H1 (cell line): ENCODE results near the gene MBP. TPM values are rescaled to one million over a fixed set of nuclear protein-coding genes. Genes with fewer than 3 reads are reported as not detected.

Experiments
- CTCF ChIA-PET: fragments of 300-600 bp; sonication (Branson Sonifier 250); formaldehyde crosslinking; loops from one replicate; lab custom pipeline; 2021; ENCODE audit not compliant: partially characterized antibody; lab: Charles Lee
- POLR2A ChIA-PET: fragments of 300-600 bp; sonication (Branson Sonifier 250); formaldehyde crosslinking; loops from one replicate; lab custom pipeline; 2021; ENCODE audit warnings: inconsistent platforms; ENCODE audit not compliant: partially characterized antibody; lab: Charles Lee
- DNase-seq, 2 experiments: peaks; one replicate each; pipeline versions ENCODE4 v3.0.0 to v3.0.0-alpha.2; 2010 to 2022; ENCODE audit warnings: low spot score in 2 of 2, low read depth in 1 of 2, mixed read lengths in 1 of 2
- FAIRE-seq: peaks from 2 replicates; lab custom pipeline; 2011; peaks lifted over from hg19 to GRCh38; lab: Jason Lieb, UNC
- H2AFZ ChIP-seq: 2 replicates; pipeline ENCODE4 v1.8.1; 2012; ENCODE audit warnings: low read length, inconsistent platforms
- H2AK5ac ChIP-seq: 2 replicates; pipeline ENCODE4 v1.6.1; 2013; ENCODE audit warnings: low read depth, low read length
- H2BK120ac ChIP-seq: replicated peaks from 2 replicates; pipeline ENCODE3; 2013; ENCODE audit warnings: low read depth, low read length, inconsistent platforms
- H2BK12ac ChIP-seq: 2 replicates; pipeline ENCODE4 v1.6.1; 2013; ENCODE audit warnings: low read depth, low read length
- H2BK15ac ChIP-seq: 2 replicates; pipeline ENCODE4 v1.6.1; 2013; ENCODE audit warnings: low read length
- H2BK20ac ChIP-seq: 2 replicates; pipeline ENCODE4 v1.6.1; 2013; ENCODE audit warnings: low read length
- H2BK5ac ChIP-seq: 2 replicates; pipeline ENCODE4 v1.6.1; 2013; ENCODE audit warnings: low read depth, low read length
- H3K14ac ChIP-seq: 2 replicates; pipeline ENCODE4 v1.6.1; 2013; ENCODE audit warnings: inconsistent platforms; ENCODE audit not compliant: insufficient read length
- H3K18ac ChIP-seq: 2 replicates; pipeline ENCODE4 v1.6.1; 2013; ENCODE audit warnings: low read length; ENCODE audit errors: extremely low read depth
- H3K23ac ChIP-seq: 2 replicates; pipeline ENCODE4 v1.6.1; 2013; ENCODE audit warnings: inconsistent platforms; ENCODE audit not compliant: insufficient read length
- H3K23me2 ChIP-seq: 2 replicates; pipeline ENCODE4 v1.6.1; 2013; ENCODE audit warnings: low read depth, low read length
- H3K27ac ChIP-seq: 2 replicates; pipeline ENCODE4 v1.6.1; 2011; ENCODE audit warnings: low read depth, low read length, inconsistent platforms
- H3K27me3 ChIP-seq, 4 experiments: replicated peaks in 1 of 4; 1 replicate in 1 of 4; 2 replicates in 3 of 4; pipeline versions ENCODE4 v1.6.1 to v1.8.1; 2011 to 2013; ENCODE audit warnings: low read length in 3 of 4, mild to moderate bottlenecking in 3 of 4, inconsistent platforms in 2 of 4, mixed read lengths in 2 of 4, moderate library complexity in 1 of 4; ENCODE audit not compliant: control insufficient read depth in 3 of 4, insufficient read depth in 3 of 4; ENCODE audit errors: extremely low read depth in 1 of 4
- H3K36me3 ChIP-seq, 4 experiments: 2 replicates each; pipeline versions ENCODE4 v1.6.1 to v1.8.1; 2011 to 2013; ENCODE audit warnings: mild to moderate bottlenecking in 4 of 4, low read length in 3 of 4, moderate library complexity in 2 of 4, control low read depth in 1 of 4, inconsistent platforms in 1 of 4; ENCODE audit not compliant: insufficient read depth in 4 of 4, control insufficient read depth in 2 of 4
- H3K4ac ChIP-seq: replicated peaks from 2 replicates; pipeline ENCODE3; 2013; ENCODE audit warnings: low read length, low read depth, mixed read lengths, inconsistent platforms; ENCODE audit not compliant: insufficient read length
- H3K4me1 ChIP-seq, 4 experiments: replicated peaks in 1 of 4; 1 replicate in 1 of 4; 2 replicates in 3 of 4; pipeline versions ENCODE4 v1.6.1 to v1.8.1; 2011 to 2013; ENCODE audit warnings: low read length in 3 of 4, inconsistent platforms in 2 of 4, mixed read lengths in 1 of 4; ENCODE audit not compliant: insufficient read depth in 4 of 4, control insufficient read depth in 3 of 4
- H3K4me2 ChIP-seq, 2 experiments: 2 replicates each; pipeline versions ENCODE4 v1.6.1 to v1.8.1; 2011 to 2013; ENCODE audit warnings: low read depth in 2 of 2, low read length in 2 of 2, control low read depth in 1 of 2, inconsistent platforms in 1 of 2, mild to moderate bottlenecking in 1 of 2; ENCODE audit not compliant: insufficient read depth in 1 of 2
- H3K4me3 ChIP-seq, 4 experiments: fragments of 200-600, 300-600 bp in 1 of 4; sonication (generic), shearing (Covaris generic), sonication (Bioruptor Twin) in 1 of 4; 2 replicates each; pipeline versions ENCODE4 v1.5.1 to v1.8.1; 2011 to 2016; ENCODE audit warnings: low read length in 4 of 4, low read depth in 3 of 4, control low read depth in 2 of 4, inconsistent platforms in 2 of 4, mild to moderate bottlenecking in 2 of 4, mixed read lengths in 1 of 4, moderate library complexity in 1 of 4; ENCODE audit not compliant: insufficient read depth in 2 of 4; ENCODE audit errors: extremely low read depth in 1 of 4
- H3K56ac ChIP-seq: replicated peaks from 2 replicates; pipeline ENCODE3; 2013; ENCODE audit warnings: low read depth, mild to moderate bottlenecking, mixed read lengths, low read length, inconsistent platforms; ENCODE audit not compliant: insufficient read length
- H3K79me1 ChIP-seq: 2 replicates; pipeline ENCODE4 v1.6.1; 2013; ENCODE audit warnings: low read depth, low read length, control low read depth
- H3K79me2 ChIP-seq, 2 experiments: 2 replicates each; pipeline versions ENCODE4 v1.6.1 to v1.8.1; 2012 to 2013; ENCODE audit warnings: low read length in 2 of 2, mild to moderate bottlenecking in 2 of 2, inconsistent platforms in 1 of 2; ENCODE audit not compliant: insufficient read depth in 2 of 2, control insufficient read depth in 1 of 2
- H3K9ac ChIP-seq, 4 experiments: replicated peaks in 1 of 4; 1 replicate in 1 of 4; 2 replicates in 3 of 4; pipeline versions ENCODE4 v1.6.1 to v1.8.1; 2011 to 2013; ENCODE audit warnings: low read depth in 3 of 4, low read length in 3 of 4, control low read depth in 2 of 4, mild to moderate bottlenecking in 2 of 4, moderate library complexity in 2 of 4, inconsistent platforms in 1 of 4; ENCODE audit errors: extremely low read depth in 1 of 4
- H3K9me3 ChIP-seq, 2 experiments: 2 replicates each; pipeline versions ENCODE4 v1.6.1 to v1.8.1; 2012 to 2013; ENCODE audit warnings: mild to moderate bottlenecking in 2 of 2, moderate library complexity in 2 of 2, control low read depth in 1 of 2, inconsistent platforms in 1 of 2, low read depth in 1 of 2, low read length in 1 of 2, mixed read lengths in 1 of 2; ENCODE audit not compliant: insufficient read depth in 2 of 2
- H4K20me1 ChIP-seq, 2 experiments: replicated peaks in 1 of 2; 2 replicates each; pipeline versions ENCODE3 to v1.8.1; 2011 to 2013; ENCODE audit warnings: inconsistent platforms in 2 of 2, low read length in 2 of 2, mild to moderate bottlenecking in 1 of 2; ENCODE audit not compliant: insufficient read depth in 2 of 2, control insufficient read depth in 1 of 2
- H4K5ac ChIP-seq: 2 replicates; pipeline ENCODE4 v1.6.1; 2013; ENCODE audit warnings: low read length, low read depth, mixed read lengths, inconsistent platforms; ENCODE audit not compliant: insufficient read length
- H4K8ac ChIP-seq: 2 replicates; pipeline ENCODE4 v1.8.0; 2013; ENCODE audit warnings: mild to moderate bottlenecking, moderate library complexity, low read length, inconsistent platforms; ENCODE audit not compliant: insufficient read depth; ENCODE audit errors: extremely low read depth
- H4K91ac ChIP-seq: replicated peaks from 2 replicates; pipeline ENCODE3; 2013; ENCODE audit warnings: low read length, mixed read lengths, inconsistent platforms; ENCODE audit not compliant: insufficient read length
- ASH2L ChIP-seq: fragments of 200-600, 300-600 bp; sonication (generic); IDR thresholded peaks from one replicate; pipeline ENCODE4 v1.7.1; 2017; ENCODE audit warnings: low read length
- ATF2 ChIP-seq: IDR thresholded peaks from 2 replicates; pipeline ENCODE4 v1.6.1; 2012; ENCODE audit warnings: low read length, inconsistent platforms
- BRCA1 ChIP-seq: IDR thresholded peaks from 2 replicates; pipeline ENCODE4 v1.6.1; 2012; ENCODE audit warnings: low read depth, low read length, improper control_type of control experiment
- CBX8 ChIP-seq: fragments of 300-800, 300-1000 bp; sonication (generic); IDR thresholded peaks from 2 replicates; pipeline ENCODE4 v1.7.1; 2016; ENCODE audit warnings: low read depth, low read length, borderline replicate concordance
- EGR1 ChIP-seq: IDR thresholded peaks from 2 replicates; pipeline ENCODE4 v1.6.1; 2011; ENCODE audit warnings: low read depth, low read length, borderline replicate concordance
- EZH2 ChIP-seq: fragments of 200-600 bp; sonication (generic); IDR thresholded peaks from 2 replicates; pipeline ENCODE4 v1.7.1; 2012; ENCODE audit warnings: low read depth, mild to moderate bottlenecking, moderate library complexity, low read length, inconsistent platforms; ENCODE audit not compliant: severe bottlenecking
- HDAC6 ChIP-seq: IDR thresholded peaks from one replicate; pipeline ENCODE4 v1.7.1; 2012; ENCODE audit warnings: low read depth, mild to moderate bottlenecking, inconsistent platforms, low read length, moderate library complexity
- PHF8 ChIP-seq: fragments of 200-600 bp; sonication (generic); conservative IDR thresholded peaks from 2 replicates; pipeline ENCODE4 v1.7.1; 2012; ENCODE audit warnings: low read depth, mild to moderate bottlenecking, inconsistent platforms, low read length, moderate library complexity
- POU5F1 ChIP-seq: IDR thresholded peaks from 2 replicates; pipeline ENCODE4 v1.6.1; 2011; ENCODE audit warnings: low read depth, mild to moderate bottlenecking, low read length, moderate library complexity
- RAD21 ChIP-seq, 2 experiments: IDR thresholded peaks in 1 of 2; conservative IDR thresholded peaks in 1 of 2; 2 replicates each; pipeline ENCODE4 v1.6.1; 2011; ENCODE audit warnings: low read depth in 2 of 2, low read length in 2 of 2, improper control_type of control experiment in 1 of 2, inconsistent platforms in 1 of 2, mild to moderate bottlenecking in 1 of 2, moderate library complexity in 1 of 2
- TAF7 ChIP-seq: optimal IDR thresholded peaks from 2 replicates; pipeline ENCODE3; 2011; ENCODE audit warnings: low read depth, mild to moderate bottlenecking, inconsistent platforms, low read length, moderate library complexity, borderline replicate concordance
- WGBS, 2 experiments: shearing (Covaris generic) in 1 of 2; methylation state at CpG; one replicate each; pipeline versions ENCODE4 v1.1.6 to v1.1.7; 2013 to 2015; ENCODE audit warnings: low lambda C conversion rate in 2 of 2, mixed read lengths in 2 of 2, inconsistent platforms in 1 of 2, low coverage in 1 of 2, missing lambda C conversion rate in 1 of 2; ENCODE audit not compliant: insufficient replicate concordance in 2 of 2, insufficient coverage in 1 of 2, insufficient read length in 1 of 2; ENCODE audit errors: extremely low coverage in 1 of 2, missing lambda C conversion rate in 1 of 2; 5-methylcytosine and 5-hydroxymethylcytosine counted together
- polyA plus RNA-seq, 7 experiments: library from polyadenylated mRNA; depleted of rRNA in 3 of 7; stranded (reverse) in 5 of 7; unstranded in 2 of 7; fragments of >200 nt in 5 of 7; fragments of 200-250 nt in 2 of 7; gene quantifications; 1 replicate in 5 of 7; 2 replicates in 1 of 7; 4 replicates in 1 of 7; pipeline versions ENCODE4 v1.2.1 to v1.2.3, GENCODE V29; 2011 to 2013; ENCODE audit warnings: missing spikeins in 2 of 7, mixed read lengths in 2 of 7
- total RNA-seq: library from RNA; stranded (reverse); fragmentation: NEBNext Ultra II Directional; extraction: Animal tissue kit (Norgen Biotek cat#: 25700); gene quantifications from 2 replicates; pipeline ENCODE4 v1.2.1, GENCODE V29; 2021

MBP gene
- total and polyA plus RNA-seq, 2 of the 8 experiments (the other 6 are each of a cell fraction or from before 2014, with no cell fraction given) = 7.7 to 19.2 TPM

GRCh38 chr18:77124452-77124922, 8.1 kb downstream of the MBP start:
- H2AK5ac ChIP-seq = no peak overlapping the region
- no peak for TF ChIP-seq RAD21 (IDR thresholded peaks at IDR 0.05 in 1 of 2, conservative IDR thresholded peaks at IDR 0.05 in 1 of 2; ENCODE audit: low read depth in 2 of 2, low read length in 2 of 2)
- no peak for TF ChIP-seq EZH2
- TF ChIP-seq ATF2 = no peak
- TF ChIP-seq POU5F1 = no peak
- TF ChIP-seq TAF7 = no peak
- no peak for TF ChIP-seq PHF8
- TF ChIP-seq EGR1 = no peak
- TF ChIP-seq CBX8 = no peak
- no peak for TF ChIP-seq BRCA1
- no peak for TF ChIP-seq HDAC6
- no peak for TF ChIP-seq ASH2L

More at GRCh38 chr18:77124452-77124922, 8.1 kb downstream of the MBP start:
- DNase-seq (no peak), FAIRE-seq (no peak)
- Histone ChIP-seq H3K4me1 (peaks cover 0 to 11% (median 4%) of the 10 kb centered on the region in 4 experiments; a peak in 5 of 7 replicates), H3K18ac (no peak overlapping the region; the same call in 1 of the 2 replicates), H3K27me3 (no peaks in the 10 kb centered on the region), H4K5ac (no peak overlapping the region), H2BK5ac (no peak overlapping the region; the same call in 1 of the 2 replicates), H3K56ac (no peak overlapping the region), H3K4me3 (no peak overlapping the region), H2BK20ac (no peak overlapping the region), H3K4ac (no peak overlapping the region), H2BK120ac (no peak overlapping the region), H3K4me2 (no peak overlapping the region), H3K23me2 (no peaks in the 10 kb centered on the region), H3K79me1 (peaks cover 2% of the 10 kb centered on the region; the same call in 1 of the 2 replicates), H3K14ac (no peak overlapping the region), H3K36me3 (no peaks in the 10 kb centered on the region), H4K91ac (no peak overlapping the region), H2BK12ac (no peak overlapping the region), H3K9ac (no peak overlapping the region), H4K8ac (no peak overlapping the region), H3K79me2 (peaks cover 0 to 10% of the 10 kb centered on the region in 2 experiments; a peak in 2 of 4 replicates), H3K23ac (no peak overlapping the region), H3K27ac (no peak overlapping the region), H4K20me1 (peaks cover 0 to 2% of the 10 kb centered on the region in 2 experiments), H2AFZ (no peak overlapping the region), H2BK15ac (no peak overlapping the region), H3K9me3 (no peaks in the 10 kb centered on the region)
- CTCF ChIA-PET = interaction anchor here (0.6 to 4.1 kb wide), 8 partner anchors 10 to 201 kb away, joined by 3 to 17 read pairs (median 4); no protein-coding TSS in a partner anchor
- POLR2A ChIA-PET = interaction anchor here (1.1 to 1.7 kb wide), 4 partner anchors 12 to 130 kb away, joined by 3 to 4 read pairs (median 3); no protein-coding TSS in a partner anchor
- WGBS, 2 experiments = 64% methylated on average over 8 of the region's 9 CpGs; no CpG with 5 or more reads in 1 of the 2 experiments
